ENCODE measurements around the gene GMFB.

The GMFB gene

DNA sequence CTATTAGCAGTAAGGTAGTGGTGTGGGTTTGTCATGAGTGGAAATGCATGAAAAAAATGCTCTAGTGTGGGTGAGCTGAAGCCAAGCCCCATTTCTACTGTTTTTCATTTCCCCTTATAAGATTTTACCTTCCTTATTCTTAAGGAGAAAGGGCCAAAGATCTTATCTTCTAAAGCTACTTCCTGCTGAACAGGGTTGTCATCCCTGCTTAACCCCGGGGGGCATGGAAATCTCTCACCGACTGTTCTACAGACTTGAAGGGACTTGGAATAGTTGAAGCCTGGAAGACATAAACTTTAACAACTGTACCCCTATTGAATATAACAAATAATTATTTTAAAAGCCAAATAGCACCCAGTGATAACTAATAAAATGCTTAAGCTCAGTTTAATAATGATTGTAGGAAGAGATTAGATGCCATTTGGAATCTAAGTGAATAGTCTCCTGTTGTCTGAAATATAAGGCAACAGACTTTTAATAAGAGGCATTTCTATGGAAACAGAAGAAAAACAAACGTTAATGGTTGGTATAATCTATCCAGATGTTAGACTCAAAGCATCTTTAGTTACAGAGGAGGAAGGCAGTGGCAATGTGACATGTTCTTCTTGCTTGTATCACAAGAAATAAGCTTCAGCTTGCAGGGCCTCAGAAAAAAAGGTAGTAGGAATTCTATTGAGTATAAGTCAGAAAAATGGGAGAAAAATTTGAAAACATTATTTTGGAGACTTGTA lies 1.8 kb upstream of the GMFB start:
- DNase-seq (ENCODE audit: low read depth), result no peak

- no peak for DNase-seq (ENCODE audit: low read depth)
These were observed 1.1 kb upstream of the GMFB start for GRCh38 chr14:54489731-54490444.

DNA sequence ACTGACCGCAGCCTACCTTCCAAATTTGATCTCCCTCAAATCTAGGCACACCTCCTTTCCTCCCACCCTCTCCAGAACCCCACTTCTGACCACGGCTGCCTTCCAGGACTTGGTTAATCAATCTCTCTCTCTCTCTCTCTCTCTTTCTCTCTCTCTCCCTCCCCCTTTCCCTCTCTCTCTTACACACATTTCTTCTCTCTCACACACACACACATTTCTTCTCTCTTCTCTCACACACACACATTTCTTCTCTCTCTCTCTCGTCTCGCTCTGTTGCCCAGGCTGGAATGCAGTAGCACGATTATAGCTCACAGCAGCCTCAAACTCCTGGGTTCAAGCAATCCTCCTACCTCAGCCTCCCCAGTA lies 521 bp upstream of the GMFB start:
- DNase-seq (ENCODE audit: low read depth), result no peak

DNA sequence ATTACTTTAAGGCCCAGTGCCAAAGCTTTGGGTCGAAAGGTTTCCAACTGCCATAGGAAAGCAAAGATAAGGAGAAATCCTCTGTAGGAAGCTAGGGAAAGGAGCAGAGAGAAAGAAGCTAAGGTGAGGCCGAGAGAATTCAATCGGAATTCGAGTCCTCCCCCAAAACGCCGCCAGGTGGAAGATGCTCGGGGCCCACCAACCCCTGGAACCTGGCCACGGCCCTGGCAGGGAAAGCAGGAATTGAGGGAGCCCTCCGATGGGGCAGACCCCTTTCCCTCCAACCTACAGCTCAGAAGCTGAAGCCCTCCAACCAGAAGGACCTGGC lies 498 bp downstream of the GMFB start:
- DNase-seq (ENCODE audit: low read depth), result no peak

DNA sequence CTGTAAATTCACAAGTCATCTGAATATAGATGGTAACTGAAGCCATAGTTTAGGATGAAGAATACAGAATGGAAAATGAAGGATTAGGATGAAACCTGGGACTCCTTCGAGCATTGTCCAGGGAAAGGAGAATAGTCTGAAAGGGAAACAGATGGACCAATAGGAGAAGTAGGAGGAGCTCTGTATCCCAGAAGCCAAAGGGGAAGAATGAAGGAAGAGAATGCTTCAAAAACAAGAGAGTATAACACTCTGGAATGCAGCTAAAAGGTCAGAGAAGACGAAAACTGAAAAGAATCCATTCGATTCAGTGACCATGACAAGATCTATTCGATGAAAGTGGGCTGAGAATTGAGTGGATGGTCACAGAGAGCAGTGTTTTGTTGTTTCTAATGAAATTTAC lies 1.0 kb downstream of the GMFB start:
- DNase-seq (ENCODE audit: low read depth), result no peak

DNA sequence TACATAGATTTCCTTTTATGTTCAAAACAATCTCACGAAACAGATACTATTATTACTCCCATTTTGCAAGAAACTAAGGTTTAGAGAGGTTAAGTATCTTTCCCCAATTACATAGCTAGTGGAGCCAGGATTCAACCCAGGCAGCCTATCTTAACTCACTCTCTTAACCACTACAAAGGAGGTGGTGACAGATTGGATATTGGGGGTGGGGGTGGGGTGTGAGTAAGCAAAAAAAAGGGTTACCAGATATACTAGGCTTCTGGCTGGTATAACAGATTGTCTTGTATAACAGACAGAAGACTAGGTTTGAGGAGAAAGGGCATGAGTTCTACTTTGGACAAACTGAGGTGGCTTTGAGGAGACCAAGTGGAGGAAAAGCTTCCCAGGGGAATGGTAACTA lies 2.1 kb downstream of the GMFB start:
- no peak for DNase-seq (ENCODE audit: low read depth)

DNA sequence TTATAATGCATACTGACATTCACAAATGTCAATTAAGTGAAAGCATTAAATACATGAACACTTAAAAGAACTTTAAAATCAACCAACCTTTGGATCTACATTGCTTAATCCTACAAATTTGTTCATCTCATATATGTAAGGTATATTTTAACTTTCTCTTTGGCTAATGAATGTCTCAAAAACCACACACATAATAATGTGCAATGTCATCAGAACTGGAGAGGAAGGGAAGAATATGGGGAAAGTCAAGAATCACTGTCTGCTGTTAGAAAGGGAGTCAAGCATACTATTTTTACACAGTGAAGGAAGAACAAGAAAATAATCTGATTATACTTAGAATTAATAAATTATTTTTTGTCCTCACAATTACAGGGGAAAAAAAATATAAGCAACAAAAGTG lies 4.9 kb downstream of the GMFB start:
- no peak for DNase-seq (ENCODE audit: low read depth)

GRCh38 chr14:54483073-54483745 lies 5.6 kb downstream of the GMFB start:
- no peak for DNase-seq (ENCODE audit: low read depth)

GRCh38 chr14:54481695-54482094 lies 7.1 kb downstream of the GMFB start:
- DNase-seq (ENCODE audit: low read depth), result no peak

DNA sequence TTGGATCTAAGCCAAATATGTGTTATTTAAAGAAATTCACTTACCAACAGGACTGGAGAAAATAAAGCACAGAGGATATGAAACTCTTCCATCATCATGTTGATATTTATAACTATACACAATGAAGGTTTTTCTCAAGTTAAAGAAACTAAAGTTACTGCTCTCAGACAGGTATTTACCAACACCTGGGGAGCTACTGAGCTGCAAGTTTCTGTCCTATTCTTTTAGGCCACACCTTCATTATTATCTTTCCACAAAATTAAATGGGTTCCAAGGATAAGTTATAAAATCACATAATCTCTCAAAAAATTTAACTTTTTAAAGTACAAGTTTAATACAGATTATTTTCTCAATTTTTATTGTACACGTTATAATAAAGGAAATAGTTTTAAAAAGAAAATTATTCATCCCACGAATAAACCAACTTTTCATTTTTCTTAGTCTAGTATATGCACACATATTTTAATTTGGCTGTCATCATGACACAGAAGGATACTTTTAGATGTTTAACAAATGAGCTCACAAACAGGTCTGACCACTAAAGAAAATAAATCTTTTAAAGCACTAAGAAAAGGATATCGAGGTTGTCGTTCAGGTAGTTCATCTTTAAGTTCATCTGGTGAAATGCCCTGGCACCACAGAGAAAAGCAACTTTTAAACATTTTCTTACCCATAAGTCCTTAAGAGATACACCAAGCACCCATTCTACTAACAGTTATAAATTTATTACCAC lies 7.8 kb downstream of the GMFB start:
- DNase-seq (ENCODE audit: low read depth), result no peak

GRCh38 chr14:54478636-54479215 lies 10.1 kb downstream of the GMFB start:
- DNase-seq (ENCODE audit: low read depth), result no peak

- DNase-seq (ENCODE audit: low read depth), result no peak
These were observed 12.9 kb downstream of the GMFB start for GRCh38 chr14:54475911-54476310.

- DNase-seq (ENCODE audit: low read depth), result no peak
These were observed 13.4 kb downstream of the GMFB start for GRCh38 chr14:54475187-54475899.

GRCh38 chr14:54474232-54474793 lies 14.5 kb downstream of the GMFB start:
- DNase-seq (ENCODE audit: low read depth), result no peak

GRCh38 chr14:54472315-54472714 lies 16.5 kb downstream of the GMFB start:
- no peak for DNase-seq (ENCODE audit: low read depth)

DNA sequence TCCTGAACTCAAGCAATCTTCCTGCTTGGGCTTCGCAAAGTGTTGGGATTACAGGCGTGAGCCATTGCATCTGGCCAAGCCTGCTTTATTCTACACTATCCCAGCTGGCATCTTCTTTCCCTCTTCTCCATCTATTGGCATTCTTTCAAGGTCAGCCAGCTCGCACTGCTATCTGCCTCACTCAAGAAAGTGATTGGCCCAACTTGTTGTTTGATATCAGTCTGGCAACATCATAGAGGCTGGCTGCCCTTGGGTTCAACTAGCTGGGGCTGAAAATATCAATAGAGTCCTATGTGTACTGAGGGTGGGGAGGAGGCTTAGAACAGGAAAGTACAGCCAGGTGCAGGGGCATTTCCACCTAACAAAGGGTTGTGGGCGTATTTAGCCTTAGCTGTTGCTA lies 17.1 kb downstream of the GMFB start:
- DNase-seq (ENCODE audit: low read depth), result no peak

- no peak for DNase-seq (ENCODE audit: low read depth)
These were observed 18.1 kb downstream of the GMFB start for GRCh38 chr14:54470701-54471100.

GRCh38 chr14:54467280-54467679 lies 21.5 kb downstream of the GMFB start:
- DNase-seq (ENCODE audit: low read depth), result no peak

- DNase-seq (ENCODE audit: low read depth), result no peak
These were observed 23.1 kb downstream of the GMFB start for GRCh38 chr14:54465654-54466053.

DNA sequence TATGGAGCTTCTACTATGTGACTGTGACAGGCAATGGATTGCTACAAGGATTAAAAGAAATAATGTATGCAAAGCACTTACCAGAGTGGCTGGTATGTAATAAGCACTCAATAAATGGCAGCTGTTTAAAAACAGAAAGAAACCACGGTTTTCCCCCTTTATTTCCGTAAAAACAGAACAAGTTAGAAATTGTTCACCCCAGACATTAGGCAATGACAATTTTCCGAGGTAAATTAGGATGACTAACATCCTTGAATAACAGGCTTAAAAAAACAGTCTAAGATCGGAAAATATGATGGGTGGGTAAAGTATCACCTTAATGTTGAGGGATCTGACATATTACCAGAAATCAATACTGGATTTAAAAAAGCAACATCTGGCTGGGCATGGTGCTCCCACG lies 26.7 kb downstream of the GMFB start:
- no peak for DNase-seq (ENCODE audit: low read depth)

- DNase-seq (ENCODE audit: low read depth), result no peak
These were observed 29.7 kb downstream of the GMFB start for GRCh38 chr14:54459106-54459505.

Measured in stimulated activated CD8-positive, alpha-beta memory T cell treated with anti-CD3 and anti-CD28 coated beads, Interleukin-12 subunit alpha, Interleukin-12 subunit beta, amount 100 ng/mL, for 4 hours (primary cell).